ENCODE results near the gene DAAM1. TPM values are rescaled to one million over a fixed set of nuclear protein-coding genes. Genes with fewer than 3 reads are reported as not detected.

DAAM1 gene
- polyA plus RNA-seq, 2 donors: 21.7 to 32.7 TPM

DNA sequence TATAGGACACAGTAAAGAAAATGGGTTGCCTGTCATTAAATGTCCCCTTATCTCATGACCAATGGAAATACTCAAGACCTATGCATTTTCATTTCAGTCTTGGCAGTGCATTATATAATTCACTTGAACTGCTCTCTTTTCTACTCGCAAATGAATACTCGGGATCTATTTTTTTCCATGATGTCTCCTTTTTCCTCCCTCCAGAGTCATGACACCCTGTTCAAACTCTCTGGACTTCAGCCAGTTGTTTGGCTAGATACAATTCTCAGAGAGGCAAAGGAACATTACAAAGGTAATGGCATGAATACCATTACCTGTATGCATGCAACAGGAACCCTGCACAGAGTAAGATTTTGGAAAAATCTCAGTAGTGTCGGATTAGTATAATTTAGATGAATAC is 145.8 kb downstream of the DAAM1 start:
- no peaks in the 10 kb centered on the region for H3K4me1 ChIP-seq (ENCODE audit: control insufficient read depth in 2 of 2, insufficient read depth in 2 of 2, low read length in 1 of 2)
- H3K27me3 ChIP-seq (ENCODE audit: control insufficient read depth in 1 of 2, insufficient read depth in 2 of 2, low read length in 2 of 2): no peaks in the 10 kb centered on the region
- peak overlapping the region in 1 of 2 donors; percentile 17 for H3K27ac ChIP-seq (ENCODE audit: low read depth in 2 of 2, low read length in 1 of 2)
- no peaks in the 10 kb centered on the region for H3K9me3 ChIP-seq (ENCODE audit: control insufficient read depth in 2 of 2, insufficient read depth in 1 of 2, low read depth in 1 of 2, low read length in 1 of 2)
- no peak overlapping the region for H3K4me3 ChIP-seq (ENCODE audit: low read depth in 1 of 2, low read length in 2 of 2)
- H3K36me3 ChIP-seq (ENCODE audit: control insufficient read depth in 2 of 2, insufficient read depth in 2 of 2, low read length in 1 of 2): peaks cover 3 to 7% of the 10 kb centered on the region in 2 donors
- 53 to 61% methylated on average over 3 of the region's 3 CpGs for WGBS, 2 donors

DNA sequence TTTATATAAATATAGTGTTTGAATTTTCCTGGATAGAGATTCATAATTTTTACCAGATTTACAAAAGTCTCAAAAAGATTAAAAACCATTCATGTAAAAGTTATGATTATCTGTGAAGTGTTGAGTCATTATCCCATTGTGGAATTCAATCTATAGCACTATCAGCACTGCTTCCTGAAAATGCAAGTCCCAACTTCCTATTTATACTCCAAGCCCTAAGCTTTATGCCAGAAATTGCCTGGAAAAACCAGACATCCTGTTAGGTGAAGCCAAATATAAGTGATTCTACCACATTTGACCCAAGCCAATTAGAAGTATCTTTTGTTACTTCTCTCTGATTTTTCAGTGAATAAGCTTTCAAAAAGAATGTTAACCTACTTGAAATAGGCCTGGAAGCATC is 147.6 kb downstream of the DAAM1 start:
- peak overlapping the region in 1 of 2 donors; percentile 59 for H3K27ac ChIP-seq (ENCODE audit: low read depth in 2 of 2, low read length in 1 of 2)

DNA sequence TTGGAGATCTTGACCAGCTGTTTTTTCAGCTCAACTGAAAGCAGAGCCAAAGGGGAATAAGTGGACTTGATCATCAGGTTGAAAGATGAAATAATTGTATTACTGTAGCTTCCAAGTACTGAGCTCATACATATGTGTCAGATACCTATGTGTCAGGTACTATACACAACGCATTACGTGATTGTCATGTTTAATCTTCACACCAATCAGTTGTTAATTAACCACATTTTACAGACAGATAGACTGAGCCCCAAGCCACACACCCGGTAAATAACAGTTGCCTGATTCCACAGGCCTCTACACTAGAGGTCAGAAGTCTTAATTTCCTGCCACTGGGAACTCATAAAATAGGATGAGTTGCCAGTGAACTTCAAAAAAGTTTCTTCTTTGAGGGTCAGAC is 148.2 kb downstream of the DAAM1 start:
- WGBS, 2 donors: 74 to 75% methylated on average over 3 of the region's 3 CpGs
- H3K9me3 ChIP-seq (ENCODE audit: control insufficient read depth in 2 of 2, insufficient read depth in 1 of 2, low read depth in 1 of 2, low read length in 1 of 2): no peaks in the 10 kb centered on the region
- no peaks in the 10 kb centered on the region for H3K27me3 ChIP-seq (ENCODE audit: control insufficient read depth in 1 of 2, insufficient read depth in 2 of 2, low read length in 2 of 2)
- H3K27ac ChIP-seq (ENCODE audit: low read depth in 2 of 2, low read length in 1 of 2): peak overlapping the region; percentile 55 to 79
- peaks cover 0 to 5% of the 10 kb centered on the region in 2 donors for H3K36me3 ChIP-seq (ENCODE audit: control insufficient read depth in 2 of 2, insufficient read depth in 2 of 2, low read length in 1 of 2)
- H3K4me1 ChIP-seq (ENCODE audit: control insufficient read depth in 2 of 2, insufficient read depth in 2 of 2, low read length in 1 of 2): no peaks in the 10 kb centered on the region
- H3K4me3 ChIP-seq (ENCODE audit: low read depth in 1 of 2, low read length in 2 of 2): no peak overlapping the region

More for the DNA sequence above, 147.6 kb downstream of the DAAM1 start:
- Histone ChIP-seq H3K27me3 (ENCODE audit: control insufficient read depth in 1 of 2, insufficient read depth in 2 of 2, low read length in 2 of 2) (no peaks in the 10 kb centered on the region), H3K36me3 (ENCODE audit: control insufficient read depth in 2 of 2, insufficient read depth in 2 of 2, low read length in 1 of 2) (peaks cover 2 to 8% of the 10 kb centered on the region in 2 donors), H3K4me3 (ENCODE audit: low read depth in 1 of 2, low read length in 2 of 2) (no peak overlapping the region), H3K9me3 (ENCODE audit: control insufficient read depth in 2 of 2, insufficient read depth in 1 of 2, low read depth in 1 of 2, low read length in 1 of 2) (no peaks in the 10 kb centered on the region), H3K4me1 (ENCODE audit: control insufficient read depth in 2 of 2, insufficient read depth in 2 of 2, low read length in 1 of 2) (no peaks in the 10 kb centered on the region)

DNA sequence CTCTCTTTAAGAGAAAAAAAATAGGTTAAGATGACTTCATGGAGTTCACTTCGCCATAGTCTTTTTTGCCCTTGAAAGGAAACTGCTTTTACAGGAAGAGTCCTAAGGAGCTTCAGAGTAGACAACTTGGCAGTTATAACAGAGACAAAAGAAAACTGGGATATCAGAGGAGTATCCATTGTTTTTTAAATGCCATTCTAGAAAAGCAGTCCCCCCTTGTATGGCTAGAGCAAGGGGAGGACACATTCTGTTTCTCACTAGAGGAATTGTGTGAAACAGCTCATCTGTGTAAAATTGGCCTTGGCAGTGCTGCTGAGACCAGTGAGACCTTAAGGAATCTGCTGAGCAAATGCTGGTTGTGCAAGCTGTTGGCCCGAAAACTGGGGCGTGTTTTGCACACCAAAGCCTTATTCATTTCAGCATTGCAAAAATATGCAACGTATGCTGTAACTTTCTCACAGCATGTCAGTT is 148.7 kb downstream of the DAAM1 start:
- H3K27me3 ChIP-seq (ENCODE audit: control insufficient read depth in 1 of 2, insufficient read depth in 2 of 2, low read length in 2 of 2): no peaks in the 10 kb centered on the region
- H3K4me1 ChIP-seq (ENCODE audit: control insufficient read depth in 2 of 2, insufficient read depth in 2 of 2, low read length in 1 of 2): no peaks in the 10 kb centered on the region

DNA sequence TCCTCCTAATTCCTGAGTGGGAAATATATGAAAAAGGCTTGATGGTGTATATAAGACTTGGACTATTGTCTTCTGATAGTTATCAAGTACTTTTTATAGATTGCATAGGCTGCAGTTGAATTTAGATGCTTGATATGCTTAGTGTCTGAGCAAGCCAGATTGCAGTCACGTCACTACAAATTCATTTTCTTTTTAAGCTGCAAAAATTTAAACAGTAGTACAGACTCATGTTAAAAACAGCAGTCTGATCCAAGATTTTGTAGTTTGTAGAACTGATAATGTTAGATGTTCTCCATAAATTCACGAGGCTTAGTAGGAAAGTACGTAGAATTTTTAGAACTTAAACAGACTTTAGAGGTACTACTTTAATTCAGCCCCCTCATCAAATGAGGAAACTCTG is 150.3 kb downstream of the DAAM1 start:
- Histone ChIP-seq H3K36me3 (ENCODE audit: control insufficient read depth in 2 of 2, insufficient read depth in 2 of 2, low read length in 1 of 2) (peaks cover 0 to 3% of the 10 kb centered on the region in 2 donors), H3K9me3 (ENCODE audit: control insufficient read depth in 2 of 2, insufficient read depth in 1 of 2, low read depth in 1 of 2, low read length in 1 of 2) (no peaks in the 10 kb centered on the region), H3K4me1 (ENCODE audit: control insufficient read depth in 2 of 2, insufficient read depth in 2 of 2, low read length in 1 of 2) (no peaks in the 10 kb centered on the region), H3K4me3 (ENCODE audit: low read depth in 1 of 2, low read length in 2 of 2) (no peak overlapping the region), H3K27me3 (ENCODE audit: control insufficient read depth in 1 of 2, insufficient read depth in 2 of 2, low read length in 2 of 2) (no peaks in the 10 kb centered on the region), H3K27ac (ENCODE audit: low read depth in 2 of 2, low read length in 1 of 2) (no peak overlapping the region)
- 82 to 83% methylated on average over 3 of the region's 3 CpGs for WGBS, 2 donors

More for the DNA sequence above, 148.7 kb downstream of the DAAM1 start:
- H3K4me3 ChIP-seq (ENCODE audit: low read depth in 1 of 2, low read length in 2 of 2): no peak overlapping the region
- WGBS, 2 donors: 33 to 40% methylated on average over 4 of the region's 4 CpGs
- peak overlapping the region; percentile 76 to 79 for H3K27ac ChIP-seq (ENCODE audit: low read depth in 2 of 2, low read length in 1 of 2)
- H3K9me3 ChIP-seq (ENCODE audit: control insufficient read depth in 2 of 2, insufficient read depth in 1 of 2, low read depth in 1 of 2, low read length in 1 of 2): no peaks in the 10 kb centered on the region
- H3K36me3 ChIP-seq (ENCODE audit: control insufficient read depth in 2 of 2, insufficient read depth in 2 of 2, low read length in 1 of 2): peaks cover 0 to 3% of the 10 kb centered on the region in 2 donors

DNA sequence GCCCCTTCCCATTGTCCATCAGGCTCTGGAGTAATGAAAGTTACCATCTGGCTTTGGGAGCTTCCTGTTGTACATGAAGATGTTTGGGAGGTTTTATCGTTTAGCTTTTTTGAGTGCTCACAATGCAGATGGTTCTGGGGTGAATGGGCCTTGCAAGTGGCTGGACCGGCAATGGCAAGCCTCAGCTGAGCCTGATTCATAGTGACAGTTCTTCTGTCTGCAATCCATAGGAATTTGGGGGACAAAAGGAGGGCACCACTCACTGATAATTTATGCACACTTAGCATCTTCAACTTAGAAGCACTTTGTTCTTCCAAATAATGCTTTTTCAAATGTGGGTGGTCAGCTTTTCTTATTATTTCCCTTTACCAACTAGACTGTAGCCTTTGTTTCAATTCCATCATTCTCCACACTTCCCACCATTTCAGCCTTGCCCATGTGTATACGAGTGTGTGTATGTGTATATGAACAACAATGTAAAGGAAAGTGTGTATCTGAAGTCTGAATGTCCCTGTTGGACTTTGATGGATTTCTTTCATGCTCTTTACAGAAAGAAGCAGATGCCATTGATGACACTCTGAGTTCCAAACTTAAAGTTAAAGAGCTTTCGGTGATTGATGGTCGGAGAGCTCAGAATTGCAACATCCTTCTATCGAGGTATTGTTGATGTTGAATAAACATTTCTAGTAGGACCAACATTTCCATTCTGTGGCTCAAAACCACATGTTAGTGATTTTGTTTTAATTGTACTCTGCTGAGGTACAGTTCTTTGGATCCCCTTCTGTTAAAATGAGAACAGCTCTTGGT is 151.3 kb downstream of the DAAM1 start:
- no peak overlapping the region for H3K4me3 ChIP-seq (ENCODE audit: low read depth in 1 of 2, low read length in 2 of 2)
- no peaks in the 10 kb centered on the region for H3K4me1 ChIP-seq (ENCODE audit: control insufficient read depth in 2 of 2, insufficient read depth in 2 of 2, low read length in 1 of 2)
- H3K36me3 ChIP-seq (ENCODE audit: control insufficient read depth in 2 of 2, insufficient read depth in 2 of 2, low read length in 1 of 2): peaks cover 0 to 3% of the 10 kb centered on the region in 2 donors
- peak overlapping the region in 1 of 2 donors; percentile 27 for H3K27ac ChIP-seq (ENCODE audit: low read depth in 2 of 2, low read length in 1 of 2)
- no peaks in the 10 kb centered on the region for H3K27me3 ChIP-seq (ENCODE audit: control insufficient read depth in 1 of 2, insufficient read depth in 2 of 2, low read length in 2 of 2)
- WGBS, 2 donors: 89 to 91% methylated on average over 6 of the region's 6 CpGs
- no peaks in the 10 kb centered on the region for H3K9me3 ChIP-seq (ENCODE audit: control insufficient read depth in 2 of 2, insufficient read depth in 1 of 2, low read depth in 1 of 2, low read length in 1 of 2)

DNA sequence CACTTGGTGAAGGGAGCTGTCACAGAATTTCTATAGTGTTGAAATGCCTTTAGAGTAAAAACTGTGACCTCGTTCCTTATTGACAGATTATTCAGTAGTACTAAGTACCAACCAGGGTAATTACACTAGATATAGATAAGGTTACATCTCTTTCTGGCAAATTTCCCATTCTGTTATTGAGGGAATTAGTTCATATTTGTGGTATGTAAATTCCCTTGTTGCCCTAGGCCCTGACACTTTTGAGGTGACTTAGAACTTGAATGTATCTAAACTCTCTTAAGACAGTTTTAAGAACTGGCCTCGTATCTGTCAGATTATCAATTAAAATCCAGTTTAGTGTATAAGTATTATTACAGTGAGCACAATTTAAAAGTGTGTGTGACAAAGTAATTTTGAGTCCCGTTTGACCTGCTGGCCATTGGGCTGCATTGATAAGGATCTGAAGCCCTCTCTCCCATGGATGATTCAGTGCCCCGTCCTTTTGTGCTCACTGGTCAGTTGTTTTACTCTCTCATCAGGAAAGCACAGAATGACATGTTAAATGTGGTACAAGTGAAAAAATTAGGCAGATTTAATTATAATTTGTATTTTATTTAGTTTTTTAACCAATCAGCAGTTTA is 153.5 kb downstream of the DAAM1 start:
- Histone ChIP-seq H3K27ac (ENCODE audit: low read depth in 2 of 2, low read length in 1 of 2) (no peak overlapping the region), H3K4me3 (ENCODE audit: low read depth in 1 of 2, low read length in 2 of 2) (no peak overlapping the region), H3K4me1 (ENCODE audit: control insufficient read depth in 2 of 2, insufficient read depth in 2 of 2, low read length in 1 of 2) (no peaks in the 10 kb centered on the region), H3K9me3 (ENCODE audit: control insufficient read depth in 2 of 2, insufficient read depth in 1 of 2, low read depth in 1 of 2, low read length in 1 of 2) (no peaks in the 10 kb centered on the region), H3K27me3 (ENCODE audit: control insufficient read depth in 1 of 2, insufficient read depth in 2 of 2, low read length in 2 of 2) (no peaks in the 10 kb centered on the region), H3K36me3 (ENCODE audit: control insufficient read depth in 2 of 2, insufficient read depth in 2 of 2, low read length in 1 of 2) (peaks cover 3 to 4% of the 10 kb centered on the region in 2 donors)
- 85 to 91% methylated on average over 4 of the region's 4 CpGs for WGBS, 2 donors

DNA sequence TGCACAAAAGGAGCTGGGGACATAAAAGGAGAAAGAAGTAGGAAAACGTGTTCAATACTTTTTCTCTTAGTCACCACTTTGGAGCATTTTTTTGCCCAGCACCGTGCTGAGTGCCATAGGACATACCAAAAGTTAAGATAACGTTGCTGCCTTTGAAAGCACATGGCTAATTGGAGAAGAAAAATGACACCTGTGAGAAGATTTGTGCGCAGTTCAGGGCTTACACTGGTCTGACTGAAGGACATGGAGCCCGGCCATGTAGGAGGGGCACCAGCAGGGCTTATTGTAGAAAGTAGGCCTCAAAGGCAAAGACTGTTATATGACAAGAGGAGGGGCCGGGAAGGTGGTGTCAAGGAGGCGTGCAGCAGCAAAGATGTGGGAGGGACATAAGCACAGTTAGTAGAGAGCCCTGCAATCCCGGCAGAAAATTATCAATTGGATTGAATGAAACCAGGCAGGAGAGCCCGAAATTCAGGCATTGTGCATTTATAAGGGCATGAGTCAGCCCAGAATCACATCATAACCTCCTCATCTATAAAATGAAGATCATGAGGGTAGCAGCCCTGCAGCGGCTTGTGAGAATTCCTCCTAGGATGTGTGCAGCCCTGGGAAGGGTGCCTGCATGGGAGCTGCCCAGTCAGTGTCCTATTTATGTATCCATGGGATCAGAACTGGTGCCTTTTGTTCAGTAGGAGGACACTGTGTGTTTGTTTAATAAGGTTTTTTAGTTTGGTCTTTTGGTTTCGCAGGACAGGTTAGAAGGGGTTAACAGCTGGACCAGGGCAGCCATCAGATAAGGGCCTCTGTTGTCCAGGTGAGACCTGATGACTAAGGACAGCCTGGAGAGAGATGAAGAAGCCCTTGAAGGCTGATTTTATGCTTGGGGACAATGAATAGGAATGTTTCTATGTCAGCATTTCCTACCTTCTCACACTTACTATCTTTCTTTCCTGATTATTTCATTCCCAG is 154.3 kb downstream of the DAAM1 start:
- Histone ChIP-seq H3K9me3 (ENCODE audit: control insufficient read depth in 2 of 2, insufficient read depth in 1 of 2, low read depth in 1 of 2, low read length in 1 of 2) (no peaks in the 10 kb centered on the region), H3K36me3 (ENCODE audit: control insufficient read depth in 2 of 2, insufficient read depth in 2 of 2, low read length in 1 of 2) (peaks cover 3 to 4% of the 10 kb centered on the region in 2 donors), H3K4me1 (ENCODE audit: control insufficient read depth in 2 of 2, insufficient read depth in 2 of 2, low read length in 1 of 2) (no peaks in the 10 kb centered on the region), H3K4me3 (ENCODE audit: low read depth in 1 of 2, low read length in 2 of 2) (no peak overlapping the region), H3K27me3 (ENCODE audit: control insufficient read depth in 1 of 2, insufficient read depth in 2 of 2, low read length in 2 of 2) (no peaks in the 10 kb centered on the region), H3K27ac (ENCODE audit: low read depth in 2 of 2, low read length in 1 of 2) (peak overlapping the region in 1 of 2 donors; percentile 57)
- WGBS, 2 donors: 77 to 82% methylated on average over 11 of the region's 11 CpGs

DNA sequence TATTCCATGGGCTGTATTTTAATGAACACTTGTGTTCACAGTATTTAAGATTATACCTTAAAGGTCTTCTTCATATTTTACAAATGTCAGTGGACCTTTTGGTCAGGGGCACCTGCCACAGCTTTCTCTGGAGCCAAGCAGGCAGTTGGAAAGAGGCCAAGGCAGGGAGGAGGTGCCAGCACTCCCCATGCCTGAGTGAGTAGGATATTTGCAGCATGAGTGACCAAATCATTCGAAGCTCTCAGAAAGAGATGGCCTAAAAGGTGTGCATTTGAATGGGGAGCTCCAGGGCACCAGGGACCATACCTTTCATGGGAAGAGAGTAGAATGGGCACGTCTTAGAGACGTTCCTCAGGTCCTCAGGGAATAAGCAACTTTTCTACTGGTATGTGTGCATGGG is 155.1 kb downstream of the DAAM1 start:
- no peak overlapping the region for H3K27ac ChIP-seq (ENCODE audit: low read depth in 2 of 2, low read length in 1 of 2)
- no peak overlapping the region for H3K4me3 ChIP-seq (ENCODE audit: low read depth in 1 of 2, low read length in 2 of 2)

More for the DNA sequence above, 155.1 kb downstream of the DAAM1 start:
- Histone ChIP-seq H3K27me3 (ENCODE audit: control insufficient read depth in 1 of 2, insufficient read depth in 2 of 2, low read length in 2 of 2) (no peaks in the 10 kb centered on the region), H3K9me3 (ENCODE audit: control insufficient read depth in 2 of 2, insufficient read depth in 1 of 2, low read depth in 1 of 2, low read length in 1 of 2) (no peaks in the 10 kb centered on the region), H3K36me3 (ENCODE audit: control insufficient read depth in 2 of 2, insufficient read depth in 2 of 2, low read length in 1 of 2) (peaks cover 4 to 6% of the 10 kb centered on the region in 2 donors), H3K4me1 (ENCODE audit: control insufficient read depth in 2 of 2, insufficient read depth in 2 of 2, low read length in 1 of 2) (no peaks in the 10 kb centered on the region)
- WGBS, 2 donors: 56 to 74% methylated on average over 3 of the region's 3 CpGs
